HG02852 (cell line): ENCODE data around the gene GLG1.
"Not testable (repeated sequence)": the region's sequence is repeated elsewhere in the genome, so short reads cannot be mapped to it uniquely, and the experiment has no call there.

Source experiments
- ATAC-seq: cut with Tn5 transposase; IDR thresholded peaks from one replicate; pipeline ENCODE4 v1.9.1; 2021; ENCODE audit warnings: mild to moderate bottlenecking, moderate library complexity; ENCODE audit not compliant: unreplicated experiment

The GLG1 gene

DNA sequence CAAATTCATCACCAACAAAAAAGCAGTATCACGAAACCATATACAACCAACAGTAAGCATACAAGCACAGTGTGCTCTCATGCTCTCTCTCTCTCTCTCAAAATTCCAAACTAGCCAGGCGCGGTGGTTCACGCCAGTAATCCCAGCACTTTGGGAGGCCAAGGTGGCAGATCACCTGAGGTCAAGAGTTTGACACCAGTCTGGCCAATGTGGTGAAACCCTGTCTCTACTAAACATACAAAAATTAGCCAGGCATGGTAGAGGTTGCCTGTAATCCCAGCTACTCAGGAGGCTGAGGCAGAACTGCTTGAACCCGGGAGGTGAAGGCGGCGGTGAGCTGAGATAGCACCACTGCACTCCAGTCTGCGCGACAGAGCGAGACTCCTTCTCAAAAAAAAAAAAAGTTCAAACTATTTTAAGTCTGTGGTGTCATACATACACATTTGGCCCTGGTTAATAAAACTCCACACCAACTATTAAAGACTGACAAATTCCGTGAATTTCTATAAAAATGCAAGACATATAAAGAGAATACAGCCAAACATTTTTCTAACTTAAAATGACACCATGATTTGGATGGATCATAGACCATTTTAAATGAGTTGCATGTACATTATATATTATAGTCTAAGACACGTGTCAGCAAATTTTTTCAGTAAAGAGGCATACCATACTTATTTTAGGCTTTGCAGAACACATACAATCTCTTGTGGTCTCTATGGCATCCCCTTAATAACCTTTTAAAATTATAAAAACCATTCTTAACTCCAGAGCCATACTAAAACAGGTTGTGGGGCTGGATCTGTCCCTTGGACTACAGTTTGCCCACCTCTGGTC, 30.9 kb downstream of the GLG1 start:
- ATAC-seq = no peak

DNA sequence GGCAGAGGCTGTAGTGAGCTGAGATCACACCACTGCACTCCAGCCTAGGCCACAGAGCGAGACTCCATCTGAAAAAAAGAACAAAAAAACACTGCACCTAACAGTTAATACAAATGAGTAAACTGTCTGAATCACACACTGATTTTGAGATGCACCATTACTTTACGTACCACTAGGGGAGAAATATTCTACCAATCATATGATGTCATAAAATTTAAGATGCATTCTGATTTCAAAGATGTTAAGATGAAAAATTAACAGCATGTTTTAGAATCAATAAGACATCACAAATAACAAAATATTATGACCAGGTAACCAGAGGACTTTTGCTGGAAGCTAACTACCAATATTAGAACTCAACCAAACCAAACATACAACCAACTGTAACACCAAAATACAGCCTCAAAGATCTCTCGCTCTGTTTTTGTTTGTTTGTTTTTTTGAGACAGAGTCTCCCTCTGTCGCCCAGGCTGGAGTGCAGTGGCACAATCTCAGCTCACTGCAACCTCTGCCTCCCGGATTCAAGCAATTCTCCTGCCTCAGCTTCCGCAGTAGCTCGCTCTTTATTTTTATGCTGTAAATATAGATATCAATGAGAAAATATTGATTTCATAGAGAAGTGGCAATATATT, 31.6 kb downstream of the GLG1 start:
- no peak for ATAC-seq

DNA sequence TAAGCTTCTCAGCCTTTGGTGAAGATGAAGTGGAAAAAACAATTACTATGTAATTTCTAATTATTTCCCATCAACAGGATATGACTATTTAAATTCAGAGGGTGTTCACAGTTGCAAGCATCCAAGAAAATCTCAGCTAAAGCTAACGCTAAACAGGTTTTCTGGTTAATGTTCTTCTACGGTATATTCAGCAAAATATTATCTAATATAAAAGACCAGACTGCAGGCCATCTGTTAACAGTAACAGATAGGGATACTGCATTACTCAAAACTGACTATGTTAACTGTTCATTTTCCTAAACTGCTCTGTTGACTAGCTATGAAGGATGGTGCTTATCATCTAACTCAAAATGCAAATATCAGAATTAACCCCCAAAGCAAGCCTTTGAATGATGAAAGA, 32.8 kb downstream of the GLG1 start:
- no peak for ATAC-seq

DNA sequence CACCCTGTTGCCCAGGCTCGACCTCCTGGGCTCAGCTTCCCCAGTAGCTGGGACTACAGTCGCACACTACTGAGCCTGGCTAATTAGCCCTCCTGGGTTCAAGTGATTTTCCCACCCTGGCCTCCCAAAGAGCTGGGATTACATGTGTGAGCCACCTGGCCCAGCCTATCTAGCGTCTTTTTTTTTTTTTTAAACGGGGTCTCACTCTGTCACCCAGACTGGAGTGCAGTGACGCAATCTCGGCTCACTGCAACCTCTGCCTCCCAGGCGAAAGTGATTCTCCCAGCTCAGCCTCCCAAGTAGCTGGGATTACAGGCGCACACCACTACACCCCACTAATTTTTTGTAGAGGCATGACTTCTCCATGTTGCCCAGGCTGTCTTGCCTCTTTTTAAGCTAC, 33.3 kb downstream of the GLG1 start:
- no peak for ATAC-seq

DNA sequence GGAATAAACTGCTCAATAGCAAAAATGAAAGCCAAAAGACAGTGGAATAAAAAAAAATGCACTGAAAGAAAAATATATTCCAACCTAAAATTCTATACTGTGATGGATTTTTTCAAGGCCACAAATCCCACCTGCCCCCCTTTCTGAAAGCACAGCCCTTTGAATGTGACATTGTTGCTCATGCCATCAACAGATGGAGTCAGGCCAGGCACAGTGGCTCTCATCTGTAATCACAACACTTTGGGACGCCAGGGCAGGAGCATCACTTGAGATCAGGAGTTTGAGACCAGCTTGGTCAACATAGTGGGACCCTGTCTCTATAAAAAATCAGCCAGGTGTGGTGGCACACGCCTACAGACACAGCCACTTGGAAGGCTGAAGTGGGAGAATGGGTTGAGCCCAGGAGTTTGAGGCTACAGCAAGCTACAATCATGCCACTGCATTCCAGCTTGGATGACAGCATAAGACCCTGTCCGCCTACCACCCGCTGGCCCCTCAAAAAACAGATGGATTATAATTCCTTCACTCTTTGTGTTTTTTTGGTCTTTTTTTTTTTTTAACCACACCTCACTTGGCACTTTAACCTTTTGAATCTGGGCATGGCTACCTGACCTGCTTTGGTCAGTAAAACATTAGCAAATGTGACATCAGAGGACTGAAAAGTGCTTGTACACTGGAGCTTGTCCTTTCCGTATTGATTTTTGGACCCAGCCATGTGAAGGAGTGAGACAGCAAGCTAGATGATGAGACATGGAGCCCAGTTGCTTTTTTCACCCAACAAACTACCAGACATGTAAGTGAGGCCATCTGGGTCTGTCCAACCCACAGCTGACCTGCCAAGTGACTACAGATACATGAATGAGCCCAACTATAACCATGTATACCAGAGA, 36.3 kb downstream of the GLG1 start:
- ATAC-seq = no peak

DNA sequence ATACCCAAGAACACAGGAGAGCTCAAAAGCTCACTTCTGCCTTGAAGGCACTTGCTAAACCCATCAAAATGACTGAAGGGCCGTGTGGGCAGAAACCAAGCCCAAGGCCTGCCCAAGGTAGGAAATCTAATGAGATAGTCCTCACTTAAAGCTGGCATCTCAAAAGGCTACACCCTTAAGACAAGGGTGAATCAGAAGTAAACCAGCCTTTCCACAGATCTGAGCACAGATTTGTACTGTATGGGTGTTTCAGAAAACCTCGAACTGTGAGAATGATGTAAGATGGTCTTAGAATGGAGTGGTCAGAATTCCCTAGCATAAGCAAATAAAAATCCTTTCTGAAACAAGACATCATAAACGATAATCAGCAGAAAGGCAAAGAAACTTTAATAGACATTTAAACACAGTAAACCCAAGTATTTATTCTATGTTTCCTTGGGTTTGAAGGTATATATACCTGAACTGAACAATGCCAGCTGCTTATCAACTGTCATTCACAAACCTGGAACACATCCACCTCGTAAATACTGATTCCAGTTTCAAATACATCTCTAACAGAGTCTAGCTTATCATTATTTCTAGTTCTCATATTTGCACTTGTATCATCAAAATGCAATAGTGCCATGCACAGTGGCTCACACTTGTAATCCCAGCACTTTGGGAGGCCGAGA, 37.8 kb downstream of the GLG1 start:
- no peak for ATAC-seq

DNA sequence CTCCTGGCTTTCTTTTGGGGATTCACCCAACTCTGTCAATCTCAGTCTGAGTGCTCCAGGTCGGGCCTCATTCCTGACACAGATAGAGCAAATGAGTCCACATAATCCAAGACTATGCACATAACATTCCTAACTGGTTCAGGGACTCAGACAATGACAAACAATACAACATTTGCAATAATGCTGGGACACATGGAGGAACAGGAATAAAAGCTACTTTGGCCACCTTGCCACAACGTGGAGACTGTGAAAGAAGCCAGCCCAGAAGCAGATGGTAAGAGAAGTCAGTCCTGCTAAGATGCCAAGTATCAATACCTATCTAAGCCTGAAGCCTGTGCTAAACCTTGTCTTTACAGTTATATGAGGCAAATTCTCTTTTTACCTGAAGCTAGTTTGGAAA, 39.0 kb downstream of the GLG1 start:
- no peak for ATAC-seq

DNA sequence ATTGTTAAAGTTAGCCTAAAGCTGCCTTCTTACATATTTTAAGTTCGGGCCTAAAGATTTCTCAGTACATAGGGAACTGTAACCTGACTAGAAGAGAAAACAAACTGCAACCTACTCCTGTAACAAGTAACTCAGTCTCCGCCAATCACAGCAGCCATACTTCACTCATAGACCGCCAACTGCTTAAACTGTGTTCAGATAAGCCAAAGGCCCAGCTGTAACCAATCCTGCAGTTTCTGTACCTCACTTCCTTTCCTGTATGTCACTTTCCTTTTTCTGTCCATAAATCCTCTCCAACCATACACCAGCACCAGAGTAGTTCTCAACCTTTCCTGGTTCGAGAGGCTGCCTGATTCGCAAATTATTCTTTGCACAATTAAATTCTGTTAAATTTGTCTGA, 41.5 kb downstream of the GLG1 start:
- no peak for ATAC-seq

DNA sequence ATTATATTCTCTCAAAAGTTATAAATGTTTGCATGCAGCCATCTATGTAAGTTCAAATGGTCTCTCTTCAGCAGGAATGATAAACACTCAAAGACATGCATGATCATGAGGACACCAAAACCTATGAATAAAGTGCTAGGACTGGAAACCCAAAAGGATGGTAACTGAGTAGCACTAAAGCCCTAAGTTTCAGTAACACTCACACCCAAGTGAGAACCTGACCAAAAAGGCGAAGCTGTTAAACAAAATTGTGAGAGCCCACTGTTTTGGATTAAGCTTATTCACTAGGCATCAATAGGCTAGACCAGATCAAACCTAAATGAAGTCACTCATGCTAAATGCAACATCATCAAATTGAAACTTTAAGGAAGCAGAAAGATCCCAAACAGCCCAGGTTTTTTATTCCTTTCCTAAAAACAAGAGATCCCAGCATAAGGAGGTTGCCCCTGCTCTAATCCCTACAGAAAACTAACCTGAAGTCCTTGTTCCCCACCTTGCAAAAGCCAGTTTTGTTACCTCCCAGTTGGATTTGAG, 42.4 kb downstream of the GLG1 start:
- no peak for ATAC-seq

DNA sequence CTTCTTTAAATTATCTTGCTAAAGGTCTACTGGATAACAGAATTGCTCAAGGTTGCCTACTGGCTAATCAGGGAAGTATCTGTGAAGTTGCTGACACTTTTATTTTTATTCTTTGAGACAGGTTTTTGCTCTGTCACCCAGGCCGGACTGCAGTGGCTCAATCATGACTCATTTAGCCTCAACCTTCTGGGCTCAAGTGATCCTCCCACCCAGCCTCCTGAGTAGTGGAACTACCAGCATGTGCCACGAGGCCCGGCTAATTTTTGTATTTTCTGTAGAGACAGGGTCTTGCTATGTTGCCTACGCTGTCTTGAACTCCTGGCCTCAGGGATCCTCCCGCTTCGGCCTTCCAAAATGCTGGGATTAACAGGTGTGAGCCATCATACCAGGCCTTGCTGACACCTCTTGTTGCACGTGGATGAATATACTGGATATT, 43.1 kb downstream of the GLG1 start:
- no peak for ATAC-seq

DNA sequence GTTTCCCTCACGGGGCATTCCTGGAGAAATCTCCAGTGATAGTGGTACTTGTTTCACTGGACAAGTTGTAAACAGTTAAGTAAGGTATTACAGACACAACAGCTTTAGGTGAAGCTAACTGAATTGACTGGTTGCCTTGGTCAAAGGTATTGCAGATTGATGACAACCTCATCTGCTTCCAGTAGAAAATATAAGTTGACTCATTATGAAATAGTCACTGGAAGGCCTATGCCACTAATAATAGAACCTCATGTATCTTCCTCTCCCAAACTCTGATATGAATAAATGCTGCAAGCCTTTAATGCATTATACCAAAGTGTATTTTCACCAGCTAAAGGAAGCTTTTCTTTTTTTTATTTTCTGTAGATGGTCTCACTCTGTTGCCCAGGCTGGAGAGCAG, 44.8 kb downstream of the GLG1 start:
- no peak for ATAC-seq

DNA sequence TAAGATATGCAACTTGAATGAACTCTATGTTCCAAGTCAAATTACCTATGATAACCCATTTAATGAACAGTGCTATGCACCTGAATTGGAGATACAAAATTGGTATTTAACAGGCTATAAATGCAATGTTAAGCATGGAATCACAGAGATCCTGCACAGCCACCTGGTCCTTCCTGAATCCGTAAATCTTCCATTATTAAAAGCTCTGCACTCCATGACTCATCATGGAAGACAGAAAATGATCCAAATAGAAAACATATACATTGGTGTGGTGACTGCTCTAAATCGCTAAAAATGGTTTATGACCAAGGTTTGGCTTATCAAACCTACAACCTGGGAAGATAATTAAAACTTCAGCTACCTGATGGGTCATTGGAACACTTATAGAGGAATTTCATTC, 45.3 kb downstream of the GLG1 start:
- no peak for ATAC-seq

DNA sequence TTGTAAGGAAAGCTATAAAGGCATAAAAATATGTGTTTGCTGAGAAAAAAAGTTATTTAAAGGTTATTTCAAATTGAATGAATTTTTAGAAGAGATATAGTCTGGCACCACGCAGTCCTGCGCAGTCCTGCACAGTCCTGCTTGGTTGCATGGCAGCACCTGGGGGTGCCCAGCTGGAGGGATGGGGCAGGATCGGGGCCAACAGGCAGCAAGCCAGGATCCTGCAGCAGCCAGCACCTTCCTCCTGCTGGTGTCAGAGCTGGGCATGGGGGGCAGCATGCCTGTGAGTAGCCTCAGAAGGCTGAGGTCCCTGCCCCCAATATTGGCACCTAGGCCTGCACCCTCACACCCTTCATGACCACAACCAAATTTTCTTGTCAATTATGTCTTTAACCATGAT, 46.0 kb downstream of the GLG1 start:
- no peak for ATAC-seq

DNA sequence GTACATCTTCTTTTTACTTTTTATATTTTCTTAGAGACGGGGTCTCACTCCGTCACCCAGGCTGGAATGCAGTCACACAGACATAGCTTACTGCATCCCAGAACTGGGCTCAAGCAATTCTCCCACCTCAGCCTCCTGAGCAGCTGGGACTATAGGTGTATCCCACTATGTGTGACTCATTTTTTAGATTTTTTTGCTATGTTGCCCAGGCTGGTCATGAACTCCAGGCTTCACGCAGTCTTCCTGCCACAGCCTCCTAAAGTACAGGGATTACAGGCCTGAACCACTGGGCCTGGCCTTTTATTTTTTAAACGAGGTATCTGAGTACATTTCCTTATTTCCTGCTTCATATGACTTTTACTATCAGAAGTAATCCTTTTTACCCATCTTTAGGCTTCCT, 48.0 kb downstream of the GLG1 start:
- no peak for ATAC-seq

DNA sequence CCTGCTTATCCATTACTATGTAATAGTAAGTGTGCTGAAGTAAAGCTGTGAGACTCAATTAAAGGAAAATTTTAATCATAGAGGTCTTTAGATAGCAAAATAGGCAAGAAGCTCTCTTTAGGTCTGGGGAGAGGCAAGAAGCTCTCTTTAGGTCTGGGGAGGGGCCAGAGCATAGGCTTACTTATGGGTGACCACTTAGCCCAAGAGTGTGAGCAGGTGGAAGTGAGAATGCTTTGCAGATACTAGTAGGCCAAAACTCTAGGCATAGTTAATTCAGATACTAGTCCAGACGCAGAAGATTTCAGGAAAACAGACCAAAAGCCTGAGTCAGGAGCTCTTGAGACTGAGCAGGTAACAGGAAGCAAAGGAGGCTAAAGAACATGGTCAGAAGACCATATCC, 49.6 kb downstream of the GLG1 start:
- no peak for ATAC-seq

DNA sequence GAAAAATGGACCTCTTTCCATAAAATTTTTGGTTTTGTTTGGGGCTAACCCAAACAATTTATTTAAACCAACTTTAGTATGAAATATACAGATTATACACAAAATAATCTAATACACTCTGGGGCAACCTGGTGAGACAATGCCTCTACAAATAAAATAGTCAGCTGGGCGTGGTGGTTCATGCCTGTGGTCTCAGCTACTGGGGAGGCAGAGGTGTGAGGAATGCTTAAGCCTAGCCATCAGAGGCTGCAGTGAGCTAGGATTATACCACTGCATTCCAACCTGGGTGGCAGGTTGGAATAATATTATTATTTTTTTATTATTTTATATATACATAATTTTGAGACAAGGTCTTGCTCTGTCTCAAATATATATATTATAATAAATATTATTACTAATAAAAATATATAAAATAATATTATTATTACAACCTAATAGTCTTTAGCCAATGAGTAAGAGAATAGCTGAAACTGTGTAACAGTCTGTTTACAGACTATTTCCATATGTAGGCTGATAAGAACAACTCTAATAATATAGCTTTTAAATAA, 50.5 kb downstream of the GLG1 start:
- ATAC-seq = no peak

DNA sequence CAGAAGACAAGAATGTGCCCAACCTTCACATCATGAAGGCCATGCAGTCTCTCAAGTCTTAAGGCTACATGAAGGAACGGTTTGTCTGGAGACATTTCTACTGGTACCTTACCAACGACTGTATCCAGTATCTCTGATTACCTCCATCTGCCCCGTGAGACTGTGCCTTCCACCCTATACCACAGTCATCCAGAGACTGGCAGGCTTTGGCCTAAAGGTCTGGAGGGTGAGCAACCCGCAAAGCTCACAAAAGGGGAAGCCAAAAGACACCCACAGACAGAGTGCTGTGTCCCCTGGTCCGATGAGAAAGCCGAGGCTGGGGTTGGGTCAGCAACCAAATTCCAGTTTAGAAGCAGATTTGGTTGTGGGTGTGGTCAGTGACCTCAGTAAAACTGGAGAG, 54.6 kb downstream of the GLG1 start:
- not testable (repeated sequence) for ATAC-seq

DNA sequence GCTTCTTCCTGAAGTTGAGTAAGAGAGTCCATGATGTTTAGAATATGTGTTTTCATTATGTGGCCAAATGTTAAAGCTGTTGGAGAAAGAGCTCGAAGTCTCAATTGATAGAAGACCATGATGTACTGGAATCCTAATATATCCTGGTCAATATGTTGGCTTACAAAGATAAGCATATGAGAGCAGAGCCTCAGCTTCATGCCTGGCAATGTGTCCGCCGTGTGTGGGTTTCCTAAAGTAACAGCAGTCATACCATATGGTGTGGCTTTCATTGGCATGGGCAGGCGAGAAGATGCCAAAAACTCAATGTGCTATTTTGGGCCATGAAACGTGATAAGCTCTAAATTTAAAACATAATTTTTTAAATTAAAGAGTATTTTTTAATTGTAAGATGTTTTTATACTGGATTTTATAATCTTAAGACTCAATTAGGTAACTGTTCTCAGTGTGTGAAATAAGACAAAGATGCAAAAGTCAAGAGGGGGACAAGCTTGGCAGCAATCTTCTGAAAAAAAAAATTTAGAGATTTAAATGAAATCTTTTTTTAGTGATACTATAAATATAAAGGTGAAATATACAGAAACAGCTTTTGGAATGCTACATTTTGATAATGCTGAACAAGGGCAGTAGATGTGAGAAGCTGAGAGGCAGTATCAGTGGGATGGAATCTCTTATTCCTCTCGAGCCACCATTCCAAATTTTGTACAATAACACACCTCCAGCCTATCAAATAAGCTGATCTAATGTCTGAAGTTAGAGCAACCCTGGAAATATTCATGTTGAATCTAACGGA, 56.5 kb downstream of the GLG1 start:
- ATAC-seq = not testable (repeated sequence)

DNA sequence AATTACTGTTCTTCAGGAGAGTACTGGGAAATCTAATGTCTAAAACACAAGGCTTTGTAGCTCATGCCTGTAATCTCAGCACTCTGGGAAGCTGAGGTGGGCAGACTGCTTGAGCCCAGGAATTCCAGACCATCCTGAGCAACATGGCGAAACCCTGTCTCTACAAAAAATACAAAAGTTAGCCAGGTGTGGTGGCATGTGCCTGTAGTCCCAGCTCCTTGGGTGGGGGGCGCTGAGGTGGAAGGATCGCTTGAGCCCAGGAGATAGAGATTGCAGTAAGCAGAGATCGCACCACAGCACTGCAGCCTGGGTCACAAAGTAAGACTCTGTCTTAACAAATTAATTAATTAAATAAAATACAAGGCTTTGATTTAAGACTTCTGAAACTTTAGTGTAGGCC, 60.8 kb downstream of the GLG1 start:
- not testable (repeated sequence) for ATAC-seq
